Right cardiac atrium (tissue), 5 donors: ENCODE measurements around the gene PNMA8B. TPM values are rescaled to one million over a fixed set of nuclear protein-coding genes. Genes with fewer than 3 reads are reported as not detected.
"Not testable (repeated sequence)": the region's sequence is repeated elsewhere in the genome, so short reads cannot be mapped to it uniquely, and the experiment has no call there.

ENCODE experiments used
- ATAC-seq, 2 donors: fragments of 200-7000 bp; cut with Tn5 transposase; one replicate each; pipeline versions ENCODE4 v1.8.0 to v1.9.1; 2020; ENCODE audit warnings: moderate library complexity in 2 of 2, mild to moderate bottlenecking in 1 of 2
- DNase-seq, 3 donors: peaks; one replicate each; pipeline ENCODE4 v3.0.0-alpha.2; 2020
- H3K27ac ChIP-seq: one replicate; pipeline ENCODE4 v1.5.1; 2013; ENCODE audit warnings: mild to moderate bottlenecking, low read length, control low read depth, moderate library complexity
- H3K27me3 ChIP-seq: one replicate; pipeline ENCODE4 v1.6.1; 2013; ENCODE audit not compliant: control insufficient read depth, insufficient read depth
- H3K4me1 ChIP-seq: one replicate; pipeline ENCODE4 v1.6.1; 2013; ENCODE audit warnings: low read length; ENCODE audit not compliant: control insufficient read depth, insufficient read depth
- H3K4me3 ChIP-seq: one replicate; pipeline ENCODE4 v1.5.1; 2013; ENCODE audit warnings: low read length, control low read depth
- H3K9me3 ChIP-seq: one replicate; pipeline ENCODE4 v1.6.1; 2013; ENCODE audit warnings: low read length; ENCODE audit not compliant: control insufficient read depth
- WGBS: extraction: QIAGEN DNeasy Blood & Tissue Kit; methylation state at CpG from one replicate; pipeline ENCODE4 v1.1.7; 2013; 5-methylcytosine and 5-hydroxymethylcytosine counted together
- intact Hi-C, 4 donors: fragments of 100-400 bp; cut with DNase I; formaldehyde crosslinking; loops; one replicate each; pipeline versions ENCODE4 v1.11.0 to v1.14.0; 2022 to 2023
- polyA plus RNA-seq: library from polyadenylated mRNA; stranded (reverse); fragments of 200-250 nt; gene quantifications from one replicate; pipeline ENCODE4 v1.2.3, GENCODE V29; 2013
- total RNA-seq, 4 donors: library from RNA; stranded (reverse); fragmentation: NEBNext Ultra II Directional; extraction: Animal tissue kit (Norgen Biotek cat#: 25700); gene quantifications; one replicate each; pipeline ENCODE4 v1.2.1, GENCODE V29; 2021
- donor health status: healthy with polysubstance abuse.
- donor health status: DM: no; HTN: yes; CAD: no.
- donor health status: DM: no; HTN: no; CAD: no.
- donor health status: DM: no; HTN: yes; CAD: no; lungs with severe emphysema.
- donor health status: DM: yes; HTN: yes; CAD: no.

PNMA8B gene
- total and polyA plus RNA-seq, 5 donors = 1.6 to 3.7 (median 2.2) TPM

DNA sequence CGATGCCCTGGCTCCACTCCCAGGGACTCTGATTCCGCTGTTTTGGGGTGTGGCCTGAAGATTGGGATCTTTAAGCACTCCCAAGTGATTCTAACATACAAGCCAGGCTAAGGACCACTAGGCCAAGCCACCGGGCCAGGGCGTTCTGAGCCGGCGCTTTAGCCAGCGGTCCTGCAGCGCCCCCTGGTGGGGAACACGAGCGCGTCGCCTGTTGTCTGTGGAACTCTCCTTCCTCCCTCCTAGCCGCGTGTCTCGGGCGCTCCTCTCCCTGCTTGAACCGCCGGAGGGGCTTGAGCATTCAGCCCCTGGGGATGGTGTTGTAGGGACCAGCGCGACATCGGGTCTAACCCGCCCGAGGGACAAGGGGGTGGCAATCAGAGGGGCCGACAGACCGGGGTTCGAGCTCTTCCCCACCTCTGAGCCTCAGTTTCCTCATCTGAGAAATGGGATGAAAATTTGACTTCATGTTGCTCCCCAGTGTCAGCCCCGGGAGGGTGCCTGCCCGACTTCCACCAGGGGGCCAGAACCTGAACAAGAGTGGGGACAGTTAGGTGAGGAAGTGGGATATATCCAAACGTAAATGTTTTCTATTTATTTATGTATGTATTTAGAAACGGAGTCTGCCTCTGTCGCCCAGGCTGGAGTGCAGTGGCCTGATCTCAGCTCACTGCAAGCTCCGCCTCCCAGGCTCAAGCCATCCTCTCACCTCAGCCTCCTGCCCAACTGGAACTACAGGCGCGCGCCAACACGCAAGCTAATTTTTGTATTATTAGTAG, 18.0 kb upstream of the PNMA8B start:
- no peaks in the 10 kb centered on the region for H3K4me1 ChIP-seq
- ATAC-seq (peak; percentile 87 to 91), DNase-seq (peak; percentile 83 to 94 (median 93))
- H3K4me3 ChIP-seq = no peak overlapping the region
- H3K27me3 ChIP-seq = no peaks in the 10 kb centered on the region
- no peak overlapping the region for H3K27ac ChIP-seq
- no peaks in the 10 kb centered on the region for H3K9me3 ChIP-seq
- intact Hi-C loops = loop anchor here in 3 of 4 donors (10.0 kb wide), 4 partner anchors 119 to 239 kb away; partner anchors contain the start of gene HIF3A (in 1 of the 3)
- 26% methylated on average over 36 of the region's 36 CpGs for WGBS

DNA sequence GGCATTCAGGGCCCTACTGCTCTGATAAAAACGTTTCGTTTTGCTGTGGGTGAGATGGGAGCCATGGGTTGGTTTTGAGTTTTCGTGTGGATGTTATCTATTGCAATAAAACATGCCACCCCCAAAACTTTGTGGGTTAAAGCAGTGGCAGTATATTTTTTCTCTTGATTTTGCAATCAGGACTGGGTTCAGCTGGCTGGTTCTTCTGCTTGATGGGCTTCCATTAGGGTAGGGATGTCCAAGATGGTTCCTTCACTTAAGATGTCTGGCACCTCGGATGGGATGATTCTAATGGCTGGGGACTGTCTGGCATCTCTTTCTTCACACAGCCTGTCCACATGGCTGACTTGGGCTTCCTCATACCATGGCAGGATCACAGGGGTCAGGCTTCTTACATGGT, 15.6 kb upstream of the PNMA8B start:
- 82% methylated on average over 4 of the region's 4 CpGs for WGBS
- no peaks in the 10 kb centered on the region for H3K9me3 ChIP-seq
- DNase-seq (no peak), ATAC-seq (no peak)
- H3K27me3 ChIP-seq = no peaks in the 10 kb centered on the region
- no peaks in the 10 kb centered on the region for H3K4me1 ChIP-seq
- no peak overlapping the region for H3K27ac ChIP-seq
- no peak overlapping the region for H3K4me3 ChIP-seq
- intact Hi-C loops = loop anchor here in 3 of 4 donors (10.0 kb wide), 4 partner anchors 116 to 236 kb away; partner anchors contain the start of gene HIF3A (in 1 of the 3)

DNA sequence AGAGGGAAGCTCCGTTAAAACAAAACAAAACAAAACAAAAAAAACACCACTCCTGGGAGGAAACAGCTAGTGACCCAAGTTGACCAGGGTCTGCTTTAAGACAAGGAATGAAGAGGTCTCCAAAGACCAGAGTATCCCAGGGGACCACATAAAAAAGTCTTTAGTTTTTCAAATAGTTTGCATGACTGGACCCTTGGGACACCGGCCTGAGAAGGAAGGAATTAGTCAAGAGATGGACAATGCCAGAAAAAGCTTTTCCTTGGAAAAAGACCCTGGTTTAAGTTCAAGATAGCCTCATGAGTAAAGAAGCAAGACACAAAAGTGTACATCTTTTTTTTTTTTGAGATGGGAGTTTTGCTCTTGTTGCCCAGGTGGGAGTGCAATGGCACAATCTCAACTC, 12.5 kb upstream of the PNMA8B start:
- no peaks in the 10 kb centered on the region for H3K4me1 ChIP-seq
- H3K4me3 ChIP-seq = no peak overlapping the region
- intact Hi-C loops = no loop called here
- H3K9me3 ChIP-seq = no peaks in the 10 kb centered on the region
- WGBS = 42% methylated on average over 2 of the region's 2 CpGs
- no peaks in the 10 kb centered on the region for H3K27me3 ChIP-seq
- DNase-seq = no peak
- no peak for ATAC-seq
- H3K27ac ChIP-seq = no peak overlapping the region

DNA sequence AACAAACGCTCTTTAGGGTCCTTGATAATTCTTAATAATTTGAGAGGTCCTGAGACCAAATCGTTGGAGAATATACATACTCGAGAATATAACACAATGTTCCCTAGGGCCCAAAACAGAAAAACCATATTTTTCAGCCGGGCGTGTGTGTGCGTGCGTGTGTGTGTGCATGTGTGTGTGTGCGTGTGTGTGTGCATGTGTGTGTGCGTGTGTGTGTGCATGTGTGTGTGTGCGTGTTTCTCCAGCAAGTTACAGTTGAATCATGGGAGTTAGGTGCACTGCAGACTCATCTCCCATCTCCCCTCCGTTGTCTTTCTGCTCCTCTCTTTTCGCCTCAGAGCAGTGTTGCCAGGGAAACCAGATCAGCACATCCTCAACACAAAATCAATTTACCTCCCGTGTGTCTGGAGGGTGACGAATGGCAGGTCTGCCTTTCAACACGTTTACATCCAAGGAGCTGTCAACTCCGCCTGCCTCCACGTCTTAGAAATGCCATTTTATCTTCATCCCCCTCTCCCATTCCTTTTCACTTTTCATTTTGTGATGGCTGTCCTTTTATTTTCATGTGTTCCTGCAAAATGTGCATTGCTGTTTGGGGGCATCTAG, 8.3 kb upstream of the PNMA8B start:
- Histone ChIP-seq H3K9me3 (no peaks in the 10 kb centered on the region), H3K27me3 (no peaks in the 10 kb centered on the region), H3K27ac (no peak overlapping the region), H3K4me1 (no peaks in the 10 kb centered on the region), H3K4me3 (no peak overlapping the region)
- ATAC-seq = no peak
- no peak for DNase-seq
- WGBS = 73% methylated on average over 17 of the region's 17 CpGs
- intact Hi-C loops = no loop called here

DNA sequence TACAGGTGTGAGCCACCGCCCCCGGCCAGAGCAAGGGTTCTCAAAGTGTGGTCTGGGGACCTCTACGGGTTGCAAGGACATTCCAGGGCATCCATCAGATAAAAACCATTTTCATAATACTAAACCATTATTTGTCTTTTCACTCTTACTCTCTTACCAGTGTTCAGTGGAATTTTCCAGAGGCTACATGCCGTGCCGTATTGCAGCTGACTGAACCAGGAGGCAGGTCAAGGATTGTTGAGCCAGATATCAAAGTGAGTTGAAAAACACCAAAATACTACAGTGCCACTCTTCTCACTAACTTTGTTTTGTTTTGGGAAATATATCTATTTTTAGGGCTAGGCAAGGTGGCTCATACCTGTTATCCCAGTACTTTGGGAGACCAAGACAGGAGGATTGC, 7.2 kb upstream of the PNMA8B start:
- H3K9me3 ChIP-seq = no peaks in the 10 kb centered on the region
- intact Hi-C loops = no loop called here
- no peak overlapping the region for H3K27ac ChIP-seq
- DNase-seq (no peak), ATAC-seq (no peak)
- no peaks in the 10 kb centered on the region for H3K27me3 ChIP-seq
- WGBS = 90% methylated on average over 5 of the region's 5 CpGs
- no peaks in the 10 kb centered on the region for H3K4me1 ChIP-seq
- no peak overlapping the region for H3K4me3 ChIP-seq

DNA sequence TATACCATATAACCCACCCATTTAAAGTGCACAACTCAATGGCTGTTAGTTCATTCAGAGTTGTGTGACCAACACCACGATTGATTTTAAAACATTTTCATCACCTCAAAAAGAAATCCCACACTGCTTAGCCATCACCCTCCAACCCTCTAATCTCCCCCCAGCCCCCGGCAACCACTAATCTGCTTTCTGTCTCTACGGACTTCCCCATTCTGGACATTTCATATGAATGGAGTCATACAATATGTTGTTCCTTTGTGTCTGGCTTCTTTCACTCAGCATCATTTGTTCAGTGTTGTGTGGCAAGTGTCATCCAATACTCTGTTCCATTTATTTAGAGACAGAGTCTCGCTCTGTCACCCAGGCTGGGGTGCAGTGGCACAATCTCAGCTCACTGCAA, 4.0 kb upstream of the PNMA8B start:
- Histone ChIP-seq H3K27me3 (no peaks in the 10 kb centered on the region), H3K4me3 (no peak overlapping the region), H3K4me1 (no peaks in the 10 kb centered on the region), H3K27ac (no peak overlapping the region), H3K9me3 (no peaks in the 10 kb centered on the region)
- 66% methylated on average over 4 of the region's 4 CpGs for WGBS
- DNase-seq (no peak), ATAC-seq (no peak)
- intact Hi-C loops = no loop called here

DNA sequence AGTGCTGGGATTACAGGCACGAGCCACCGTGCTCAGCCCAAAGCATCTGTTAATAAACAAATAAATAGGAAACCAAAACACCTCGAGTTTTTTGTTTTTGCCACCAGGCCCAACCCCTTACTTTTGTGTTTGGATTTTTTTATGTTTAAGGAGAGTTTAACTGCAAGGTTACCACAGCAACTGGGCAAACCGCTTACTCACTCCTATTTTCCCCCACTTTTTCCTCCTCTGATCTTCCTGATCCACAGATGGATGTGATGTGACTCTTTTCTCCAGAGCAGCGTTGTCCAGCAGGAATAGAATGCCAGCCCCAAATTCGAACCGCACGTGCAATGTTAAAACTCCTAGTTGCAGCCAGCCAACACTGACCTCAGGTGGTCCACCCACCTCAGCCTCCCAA, 2.1 kb upstream of the PNMA8B start:
- Histone ChIP-seq H3K27me3 (no peaks in the 10 kb centered on the region), H3K4me3 (no peak overlapping the region), H3K9me3 (no peaks in the 10 kb centered on the region), H3K27ac (no peak overlapping the region), H3K4me1 (no peaks in the 10 kb centered on the region)
- ATAC-seq = no peak
- 86% methylated on average over 8 of the region's 8 CpGs for WGBS
- intact Hi-C loops = no loop called here
- no peak for DNase-seq

DNA sequence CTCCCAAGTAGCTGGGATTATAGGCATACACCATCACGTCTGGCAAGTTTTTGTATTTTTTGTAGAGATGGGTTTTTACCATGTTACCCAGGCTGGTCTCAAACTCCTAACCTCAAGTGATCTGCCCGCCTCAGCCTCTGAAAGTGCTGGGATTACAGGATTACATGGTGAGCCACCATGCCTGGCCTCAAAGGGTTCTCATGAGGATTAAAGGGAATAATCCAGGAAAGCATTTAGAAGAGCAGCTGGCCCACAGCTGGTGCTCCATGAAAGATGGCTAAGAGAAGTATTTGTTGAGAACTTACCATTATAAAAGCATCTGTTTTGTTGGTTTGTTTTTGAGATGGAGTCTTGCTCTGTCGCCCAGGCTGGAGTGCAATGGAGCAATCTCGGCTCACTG, 1.2 kb upstream of the PNMA8B start:
- H3K27ac ChIP-seq, intact Hi-C loops, H3K4me1 ChIP-seq, DNase-seq, H3K4me3 ChIP-seq, ATAC-seq, H3K9me3 ChIP-seq, H3K27me3 ChIP-seq: not testable (repeated sequence)
- 85% methylated on average over 4 of the region's 4 CpGs for WGBS

DNA sequence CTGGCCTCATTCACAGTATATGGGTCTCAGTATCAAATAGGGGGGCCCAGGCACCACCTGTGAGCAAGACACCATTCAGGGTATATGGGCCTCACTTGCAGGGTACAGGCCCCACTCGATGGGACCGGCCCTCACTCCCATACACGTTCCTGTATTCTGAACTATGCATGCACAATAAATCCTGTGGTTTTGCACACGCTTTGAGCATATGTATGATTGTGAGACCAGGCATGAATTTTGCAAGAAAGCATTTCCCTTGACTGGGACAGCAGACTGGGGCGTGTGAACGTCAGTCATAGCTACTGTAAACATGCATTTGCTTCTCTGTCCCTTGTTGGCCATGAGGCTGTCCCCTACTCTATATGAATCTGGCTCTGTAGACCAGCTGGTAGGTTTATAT, 637 bp upstream of the PNMA8B start:
- Histone ChIP-seq H3K27ac (no peak overlapping the region), H3K4me3 (no peak overlapping the region), H3K9me3 (no peaks in the 10 kb centered on the region), H3K27me3 (no peaks in the 10 kb centered on the region), H3K4me1 (no peaks in the 10 kb centered on the region)
- 70% methylated on average over 6 of the region's 6 CpGs for WGBS
- ATAC-seq (no peak), DNase-seq (no peak)
- intact Hi-C loops = no loop called here

DNA sequence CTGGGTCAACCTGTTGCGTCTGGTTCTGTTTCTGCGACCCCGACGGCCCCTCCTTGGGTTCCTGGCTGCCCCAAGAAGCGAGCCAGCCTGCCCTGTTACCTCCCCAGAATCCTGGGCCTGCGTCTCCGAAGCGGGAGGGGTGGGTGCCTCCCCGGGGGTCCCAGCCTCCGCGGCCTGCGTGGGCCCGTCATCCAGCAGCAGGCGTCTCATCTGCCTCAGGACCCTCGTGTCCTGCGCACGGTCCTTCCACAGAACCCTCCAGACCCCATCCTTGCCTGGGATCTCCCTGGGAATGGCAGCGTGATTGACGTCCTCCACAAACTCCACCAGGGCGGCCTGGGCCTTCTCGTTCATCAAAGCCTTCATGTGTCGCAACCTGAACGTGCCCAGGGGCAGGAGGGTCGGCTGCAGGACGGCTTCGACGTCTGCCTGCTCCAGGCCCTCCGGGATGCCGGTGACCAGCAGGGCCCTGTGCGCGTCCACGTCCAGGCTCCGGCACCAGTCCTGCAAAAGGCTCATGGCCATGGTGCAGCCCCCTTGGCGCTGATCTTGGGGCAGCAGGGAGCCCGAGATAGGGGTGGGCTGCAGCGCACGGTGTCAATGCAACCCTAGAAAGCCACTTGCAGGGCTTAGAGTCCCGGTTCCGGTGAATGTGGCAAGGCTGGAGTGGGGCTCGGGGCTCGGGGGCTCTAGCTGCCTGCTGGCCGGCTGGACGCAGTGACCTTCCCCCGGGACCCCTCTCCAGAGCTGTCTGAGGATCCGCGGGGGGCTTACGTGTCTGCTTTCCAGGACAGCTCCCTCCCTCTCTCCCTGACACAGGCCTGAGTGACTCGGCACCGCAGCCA, 504 bp downstream of the PNMA8B start:
- peaks cover under 1% of the 10 kb centered on the region for H3K4me1 ChIP-seq
- WGBS = 43% methylated on average over 49 of the region's 49 CpGs
- intact Hi-C loops = no loop called here
- peak overlapping the region; percentile 11 for H3K4me3 ChIP-seq
- peak in 1 of 3 donors; percentile 64 for DNase-seq
- H3K27ac ChIP-seq = no peak overlapping the region
- H3K27me3 ChIP-seq = no peaks in the 10 kb centered on the region
- peak in 1 of 2 donors; percentile 4 for ATAC-seq
- no peaks in the 10 kb centered on the region for H3K9me3 ChIP-seq
